Caco-2 (cell line): ENCODE results near the gene TEAD1. TPM values are rescaled to one million over a fixed set of nuclear protein-coding genes. Genes with fewer than 3 reads are reported as not detected.

Experiments
- BruUV-seq: library from RNA; stranded (reverse); fragments of 400-500 nt; replicated peaks from 2 replicates; lab custom pipeline; 2021; lab: Mats Ljungman, UMichigan
- CTCF ChIA-PET: fragments of 300-600 bp; sonication (Branson Sonifier 250); formaldehyde crosslinking; loops from one replicate; lab custom pipeline; 2022; ENCODE audit warnings: antibody characterized with exemption; lab: Charles Lee
- POLR2A ChIA-PET: fragments of 300-600 bp; sonication (Branson Sonifier 250); formaldehyde crosslinking; loops from one replicate; lab custom pipeline; 2022; ENCODE audit warnings: antibody characterized with exemption; lab: Charles Lee
- DNase-seq, 2 experiments: peaks; one replicate each; pipeline versions ENCODE4 v3.0.0 to v3.0.0-alpha.2; 2020 to 2022
- H3K27me3 ChIP-seq: replicated peaks from 2 replicates; pipeline ENCODE4 v1.6.0; 2011; ENCODE audit warnings: low read length; ENCODE audit not compliant: control insufficient read depth, insufficient read depth
- H3K36me3 ChIP-seq: 2 replicates; pipeline ENCODE4 v1.5.1; 2011; ENCODE audit warnings: low read length; ENCODE audit not compliant: control insufficient read depth, insufficient read depth
- H3K4me1 ChIP-seq: fragments of 250-450 bp; sonication (Bioruptor Pico); 2 replicates; pipeline ENCODE4 v1.5.1; 2020; ENCODE audit warnings: mild to moderate bottlenecking
- H3K4me3 ChIP-seq: 2 replicates; pipeline ENCODE4 v1.5.1; 2011; ENCODE audit warnings: low read depth, mild to moderate bottlenecking, control low read depth, low read length
- H3K9me3 ChIP-seq: fragments of 250-450 bp; sonication (Bioruptor Pico); 2 replicates; pipeline ENCODE4 v1.5.1; 2020; ENCODE audit warnings: mild to moderate bottlenecking, moderate library complexity
- H3K27ac Mint-ChIP-seq: one replicate; pipeline ENCODE4 v1.8.0; 2022; ENCODE audit warnings: mixed read lengths; ENCODE audit not compliant: unreplicated experiment
- H3K27me3 Mint-ChIP-seq: one replicate; pipeline ENCODE4 v1.8.0; 2022; ENCODE audit warnings: mixed read lengths; ENCODE audit not compliant: insufficient read depth, unreplicated experiment
- H3K36me3 Mint-ChIP-seq: one replicate; pipeline ENCODE4 v1.8.0; 2022; ENCODE audit warnings: mild to moderate bottlenecking, mixed read lengths; ENCODE audit not compliant: insufficient read depth, unreplicated experiment
- H3K4me1 Mint-ChIP-seq: one replicate; pipeline ENCODE4 v1.8.0; 2022; ENCODE audit warnings: low read depth, mixed read lengths; ENCODE audit not compliant: unreplicated experiment
- H3K4me3 Mint-ChIP-seq: one replicate; pipeline ENCODE4 v1.8.0; 2022; ENCODE audit warnings: mild to moderate bottlenecking, moderate library complexity, mixed read lengths; ENCODE audit not compliant: unreplicated experiment
- H3K9me3 Mint-ChIP-seq: one replicate; pipeline ENCODE4 v1.8.0; 2022; ENCODE audit warnings: mixed read lengths; ENCODE audit not compliant: unreplicated experiment
- CTCF ChIP-seq, 2 experiments: fragments of 200-600 bp in 1 of 2; IDR thresholded peaks; 1 replicate in 1 of 2; 2 replicates in 1 of 2; pipeline versions ENCODE4 v1.5.1 to v1.8.0; 2011 to 2022; ENCODE audit warnings: antibody characterized with exemption in 1 of 2, control low read depth in 1 of 2, inconsistent platforms in 1 of 2, low read depth in 1 of 2, low read length in 1 of 2, mild to moderate bottlenecking in 1 of 2, moderate library complexity in 1 of 2; ENCODE audit not compliant: insufficient read depth in 1 of 2, severe bottlenecking in 1 of 2, unreplicated experiment in 1 of 2
- intact Hi-C: fragments of 100-400 bp; cut with micrococcal nuclease; formaldehyde crosslinking; loops from one replicate; pipeline ENCODE4 v1.10.0; 2022; ENCODE audit not compliant: unreplicated experiment
- total RNA-seq: library from RNA; stranded (reverse); gene quantifications from 2 replicates; pipeline ENCODE4 v1.2.3, GENCODE V29; 2022

TEAD1 gene
- total RNA-seq, 1 experiment from 2014 or later: 144 TPM

- CTCF ChIA-PET: interaction anchor here (0.7 kb wide), 1 partner anchor 20 kb away, joined by 3 read pairs; no protein-coding TSS in a partner anchor
Observed at GRCh38 chr11:12794576-12795230, 120.5 kb downstream of the TEAD1 start.

GRCh38 chr11:12797996-12798395, 123.8 kb downstream of the TEAD1 start:
- intact Hi-C loops: no loop called here
- no peak for DNase-seq
- no peak overlapping the region for H3K4me3 ChIP-seq
- no peak overlapping the region for H3K4me3 Mint-ChIP-seq
- H3K36me3 ChIP-seq: no peaks in the 10 kb centered on the region
- H3K4me1 Mint-ChIP-seq: peaks cover 52% of the 10 kb centered on the region
- TF ChIP-seq CTCF (IDR thresholded peaks at IDR 0.05; ENCODE audit: insufficient read depth in 1 of 2, low read depth in 1 of 2, low read length in 1 of 2, severe bottlenecking in 1 of 2, unreplicated experiment in 1 of 2): no peak
- no peaks in the 10 kb centered on the region for H3K27me3 ChIP-seq
- no TSS peak for BruUV-seq
- CTCF ChIA-PET: no interaction called here
- H3K27ac Mint-ChIP-seq: peak overlapping the region; percentile 98
- H3K4me1 ChIP-seq: peaks cover 58% of the 10 kb centered on the region
- H3K36me3 Mint-ChIP-seq: peaks cover 52% of the 10 kb centered on the region
- no peaks in the 10 kb centered on the region for H3K9me3 Mint-ChIP-seq
- no peaks in the 10 kb centered on the region for H3K27me3 Mint-ChIP-seq
- H3K9me3 ChIP-seq: no peaks in the 10 kb centered on the region
- POLR2A ChIA-PET: no interaction called here

More at GRCh38 chr11:12794576-12795230, 120.5 kb downstream of the TEAD1 start:
- Histone ChIP-seq H3K36me3 (no peaks in the 10 kb centered on the region), H3K27me3 (no peaks in the 10 kb centered on the region), H3K4me1 (peaks cover 63% of the 10 kb centered on the region), H3K4me3 (no peak overlapping the region), H3K9me3 (no peaks in the 10 kb centered on the region)
- no TSS peak for BruUV-seq
- no peaks in the 10 kb centered on the region for H3K9me3 Mint-ChIP-seq
- DNase-seq: no peak
- no peak overlapping the region for H3K27ac Mint-ChIP-seq
- H3K4me3 Mint-ChIP-seq: no peak overlapping the region
- peaks cover 33% of the 10 kb centered on the region for H3K4me1 Mint-ChIP-seq
- POLR2A ChIA-PET: no interaction called here
- H3K27me3 Mint-ChIP-seq: no peaks in the 10 kb centered on the region
- peaks cover 20% of the 10 kb centered on the region for H3K36me3 Mint-ChIP-seq
- intact Hi-C loops: no loop called here
- TF ChIP-seq CTCF (IDR thresholded peaks at IDR 0.05; ENCODE audit: insufficient read depth in 1 of 2, low read depth in 1 of 2, low read length in 1 of 2, severe bottlenecking in 1 of 2, unreplicated experiment in 1 of 2): no peak

GRCh38 chr11:12798609-12799011, 124.4 kb downstream of the TEAD1 start:
- H3K27me3 ChIP-seq: no peaks in the 10 kb centered on the region
- intact Hi-C loops: no loop called here
- H3K9me3 Mint-ChIP-seq: no peaks in the 10 kb centered on the region
- H3K9me3 ChIP-seq: no peaks in the 10 kb centered on the region
- no peak overlapping the region for H3K4me3 ChIP-seq
- peak overlapping the region; percentile 98 for H3K27ac Mint-ChIP-seq
- H3K27me3 Mint-ChIP-seq: no peaks in the 10 kb centered on the region
- H3K36me3 Mint-ChIP-seq: peaks cover 58% of the 10 kb centered on the region
- H3K4me1 Mint-ChIP-seq: peaks cover 59% of the 10 kb centered on the region
- BruUV-seq: no TSS peak
- TF ChIP-seq CTCF (IDR thresholded peaks at IDR 0.05; ENCODE audit: insufficient read depth in 1 of 2, low read depth in 1 of 2, low read length in 1 of 2, severe bottlenecking in 1 of 2, unreplicated experiment in 1 of 2): no peak
- peaks cover 58% of the 10 kb centered on the region for H3K4me1 ChIP-seq
- ChIA-PET CTCF (no interaction called here), POLR2A (no interaction called here)
- DNase-seq: no peak
- no peak overlapping the region for H3K4me3 Mint-ChIP-seq
- H3K36me3 ChIP-seq: no peaks in the 10 kb centered on the region
